ENCODE results near the gene DMD. TPM values are rescaled to one million over a fixed set of nuclear protein-coding genes. Genes with fewer than 3 reads are reported as not detected.

DMD gene
- total and polyA plus RNA-seq, 2 of the 8 experiments (the other 6 are each of a cell fraction or from before 2014, with no cell fraction given), result 4.8 to 7.4 TPM

- Histone ChIP-seq H3K23ac (ENCODE audit: insufficient read length) (no peak overlapping the region), H3K79me1 (ENCODE audit: low read depth, low read length) (no peaks in the 10 kb centered on the region), H3K27ac (ENCODE audit: low read depth, low read length) (no peak overlapping the region), H3K27me3 (replicated peaks in 1 of 4; ENCODE audit: control insufficient read depth in 3 of 4, extremely low read depth in 1 of 4, insufficient read depth in 3 of 4, low read length in 3 of 4) (no peaks in the 10 kb centered on the region), H3K14ac (ENCODE audit: insufficient read length) (no peak overlapping the region), H2BK20ac (ENCODE audit: low read length) (no peak overlapping the region), H4K91ac (replicated peaks; ENCODE audit: insufficient read length, low read length) (no peak overlapping the region), H3K36me3 (ENCODE audit: control insufficient read depth in 2 of 4, insufficient read depth in 4 of 4, low read length in 3 of 4) (no peaks in the 10 kb centered on the region), H3K23me2 (ENCODE audit: low read depth, low read length) (no peaks in the 10 kb centered on the region), H2BK12ac (ENCODE audit: low read depth, low read length) (no peak overlapping the region), H3K4me3 (ENCODE audit: extremely low read depth in 1 of 4, insufficient read depth in 2 of 4, low read depth in 3 of 4, low read length in 4 of 4) (no peak overlapping the region), H2BK5ac (ENCODE audit: low read depth, low read length) (no peak overlapping the region), H3K79me2 (ENCODE audit: control insufficient read depth in 1 of 2, insufficient read depth in 2 of 2, low read length in 2 of 2) (no peaks in the 10 kb centered on the region), H3K9ac (replicated peaks in 1 of 4; ENCODE audit: extremely low read depth in 1 of 4, low read depth in 3 of 4, low read length in 3 of 4) (no peak overlapping the region), H3K18ac (ENCODE audit: extremely low read depth, low read length) (no peak overlapping the region), H2BK120ac (replicated peaks; ENCODE audit: low read depth, low read length) (no peak overlapping the region), H2AK5ac (ENCODE audit: low read depth, low read length) (no peak overlapping the region), H3K4me2 (ENCODE audit: insufficient read depth in 1 of 2, low read depth in 2 of 2, low read length in 2 of 2) (no peak overlapping the region), H3K4ac (replicated peaks; ENCODE audit: insufficient read length, low read depth, low read length) (no peak overlapping the region), H4K20me1 (replicated peaks in 1 of 2; ENCODE audit: control insufficient read depth in 1 of 2, insufficient read depth in 2 of 2, low read length in 2 of 2) (no peaks in the 10 kb centered on the region), H3K4me1 (replicated peaks in 1 of 4; ENCODE audit: control insufficient read depth in 3 of 4, insufficient read depth in 4 of 4, low read length in 3 of 4) (no peaks in the 10 kb centered on the region), H4K8ac (ENCODE audit: extremely low read depth, insufficient read depth, low read length) (no peak overlapping the region), H2BK15ac (ENCODE audit: low read length) (no peak overlapping the region), H3K9me3 (ENCODE audit: insufficient read depth in 2 of 2, low read depth in 1 of 2, low read length in 1 of 2) (no peaks in the 10 kb centered on the region), H2AFZ (ENCODE audit: low read length) (no peak overlapping the region), H3K56ac (replicated peaks; ENCODE audit: insufficient read length, low read depth, low read length) (no peak overlapping the region), H4K5ac (ENCODE audit: insufficient read length, low read depth, low read length) (no peak overlapping the region)
- WGBS, 2 experiments (ENCODE audit: extremely low coverage in 1 of 2, insufficient coverage in 1 of 2, insufficient read length in 1 of 2, insufficient replicate concordance in 2 of 2, low coverage in 1 of 2, low lambda C conversion rate in 2 of 2, missing lambda C conversion rate in 1 of 2), result 80% methylated on average over 1 of the region's 1 CpG; no CpG with 5 or more reads in 1 of the 2 experiments
- no peak for DNase-seq (ENCODE audit: low read depth in 1 of 2, low spot score in 2 of 2)
- CTCF ChIA-PET (ENCODE audit: partially characterized antibody), result no interaction called here
- no peak for FAIRE-seq
- no peak for TF ChIP-seq BACH1 (IDR thresholded peaks at IDR 0.05; ENCODE audit: low read length)
- TF ChIP-seq RAD21 (IDR thresholded peaks at IDR 0.05 in 1 of 2, conservative IDR thresholded peaks at IDR 0.05 in 1 of 2; ENCODE audit: low read depth in 2 of 2, low read length in 2 of 2), result 0 out of 4 replicates have a peak, but pooled peaks of 1 of the 2 experiments have one; percentile 1
- POLR2A ChIA-PET (ENCODE audit: partially characterized antibody), result no interaction called here
Measured at GRCh38 chrX:32687379-32687778, 524.0 kb downstream of the DMD start.

Data from H1 (cell line).